HepG2 (cell line): ENCODE data around the gene LYG2. TPM values are rescaled to one million over a fixed set of nuclear protein-coding genes. Genes with fewer than 3 reads are reported as not detected.

ENCODE experiments used
- ATF1 ChIP-seq: IDR thresholded peaks from 2 replicates; pipeline ENCODE4 v1.6.1; 2016; ENCODE audit warnings: mild to moderate bottlenecking, control low read depth
- CREM ChIP-seq, 2 experiments: sonication (generic) in 1 of 2; formaldehyde crosslinking in 1 of 2; IDR thresholded peaks; 2 replicates each; pipeline versions ENCODE4 v1.4.0 to v1.6.1; 2016 to 2020; ENCODE audit warnings: antibody characterized with exemption in 1 of 2, mild to moderate bottlenecking in 1 of 2, missing genetic modification reagents in 1 of 2
- FOXA1 ChIP-seq, 2 experiments: fragments of 450-650 bp in 1 of 2; sonication (generic) in 1 of 2; formaldehyde crosslinking in 1 of 2; IDR thresholded peaks; 2 replicates each; pipeline versions ENCODE4 v1.4.0 to v1.6.1; 2016 to 2020; ENCODE audit warnings: missing genetic modification reagents in 1 of 2
- KMT2B ChIP-seq: IDR thresholded peaks from 2 replicates; pipeline ENCODE4 v1.6.1; 2016; ENCODE audit warnings: missing genetic modification reagents, missing compliant biosample characterization
- MED1 ChIP-seq: sonication (generic); formaldehyde crosslinking; IDR thresholded peaks from 2 replicates; pipeline ENCODE4 v1.4.0; 2020; ENCODE audit warnings: missing genetic modification reagents
- NR2F1 ChIP-seq, 2 experiments: fragments of 450-650 bp in 1 of 2; formaldehyde crosslinking in 1 of 2; IDR thresholded peaks; 2 replicates each; pipeline versions ENCODE4 v1.5.0 to v1.6.1; 2016 to 2020; ENCODE audit warnings: mild to moderate bottlenecking in 1 of 2, missing compliant biosample characterization in 1 of 2, missing genetic modification reagents in 1 of 2, moderate library complexity in 1 of 2
- PITX1 ChIP-seq: sonication (generic); formaldehyde crosslinking; IDR thresholded peaks from 2 replicates; pipeline ENCODE4 v1.5.1; 2020; ENCODE audit warnings: mild to moderate bottlenecking, missing genetic modification reagents
- RFXAP ChIP-seq: sonication (generic); formaldehyde crosslinking; IDR thresholded peaks from 2 replicates; pipeline ENCODE4 v1.4.0; 2020; ENCODE audit warnings: missing genetic modification reagents, borderline replicate concordance
- SNAPC2 ChIP-seq: sonication (generic); formaldehyde crosslinking; IDR thresholded peaks from 2 replicates; pipeline ENCODE4 v1.8.1; 2022; ENCODE audit warnings: mild to moderate bottlenecking, missing genetic modification reagents
- TOE1 ChIP-seq: sonication (generic); formaldehyde crosslinking; IDR thresholded peaks from 2 replicates; pipeline ENCODE4 v1.4.0; 2020; ENCODE audit warnings: mild to moderate bottlenecking, missing genetic modification reagents
- ZFX ChIP-seq: sonication (generic); formaldehyde crosslinking; IDR thresholded peaks from 2 replicates; pipeline ENCODE4 v1.4.0; 2020; ENCODE audit warnings: mild to moderate bottlenecking, low read depth, missing genetic modification reagents, moderate library complexity
- ZNF564 ChIP-seq: sonication (generic); formaldehyde crosslinking; IDR thresholded peaks from 2 replicates; pipeline ENCODE4 v1.8.1; 2023; ENCODE audit warnings: mild to moderate bottlenecking, missing genetic modification reagents
- polyA plus RNA-seq, 8 experiments: library from polyadenylated mRNA; depleted of rRNA in 3 of 8; stranded (reverse) in 7 of 8; unstranded in 1 of 8; fragments of >200 nt; fragmentation: Illumina TruSeq in 4 of 8; extraction: Trizol in 4 of 8; gene quantifications; 2 replicates each; pipeline versions ENCODE4 v1.2.1 to v1.2.3, GENCODE V29; 2011 to 2016; ENCODE audit warnings: low read depth in 4 of 8, missing spikeins in 1 of 8, mixed read lengths in 1 of 8; ENCODE audit not compliant: insufficient read depth in 1 of 8
- total RNA-seq, 5 experiments: library from RNA; depleted of rRNA; stranded (reverse); fragments of >200 nt; fragmentation: Illumina TruSeq; extraction: Trizol; gene quantifications; 2 replicates each; pipeline ENCODE4 v1.2.3, GENCODE V29; 2016; ENCODE audit warnings: low read depth in 1 of 5
- TF ChIP-seq, protein P1 (sequence below): IDR thresholded peaks from 2 replicates; pipeline ENCODE4 v1.6.1; 2012; ENCODE audit warnings: inconsistent platforms
- TF ChIP-seq, protein P2 (sequence below): sonication (generic); formaldehyde crosslinking; IDR thresholded peaks from 2 replicates; pipeline ENCODE4 v1.5.0; 2020; ENCODE audit warnings: mild to moderate bottlenecking, missing genetic modification reagents
- TF ChIP-seq, protein P3 (sequence below): sonication (generic); formaldehyde crosslinking; IDR thresholded peaks from 2 replicates; pipeline ENCODE4 v1.8.1; 2022; ENCODE audit warnings: mild to moderate bottlenecking, missing genetic modification reagents
- TF ChIP-seq, protein P4 (sequence below): sonication (generic); formaldehyde crosslinking; conservative IDR thresholded peaks from 2 replicates; pipeline ENCODE4 v1.8.0; 2022; ENCODE audit warnings: missing genetic modification reagents
- TF ChIP-seq, protein P5 (sequence below): sonication (generic); formaldehyde crosslinking; IDR thresholded peaks from 2 replicates; pipeline ENCODE4 v1.5.0; 2020; ENCODE audit warnings: missing genetic modification reagents, mild to moderate bottlenecking, borderline replicate concordance
- TF ChIP-seq, protein P6 (sequence below): sonication (generic); formaldehyde crosslinking; IDR thresholded peaks from 2 replicates; pipeline ENCODE4 v1.5.1; 2020; ENCODE audit warnings: mild to moderate bottlenecking, moderate library complexity, missing genetic modification reagents

Gene LYG2
- total and polyA plus RNA-seq, 2 of the 13 experiments (the other 11 are each of a cell fraction or from before 2014, with no cell fraction given) = 0.15 to 0.18 TPM

DNA sequence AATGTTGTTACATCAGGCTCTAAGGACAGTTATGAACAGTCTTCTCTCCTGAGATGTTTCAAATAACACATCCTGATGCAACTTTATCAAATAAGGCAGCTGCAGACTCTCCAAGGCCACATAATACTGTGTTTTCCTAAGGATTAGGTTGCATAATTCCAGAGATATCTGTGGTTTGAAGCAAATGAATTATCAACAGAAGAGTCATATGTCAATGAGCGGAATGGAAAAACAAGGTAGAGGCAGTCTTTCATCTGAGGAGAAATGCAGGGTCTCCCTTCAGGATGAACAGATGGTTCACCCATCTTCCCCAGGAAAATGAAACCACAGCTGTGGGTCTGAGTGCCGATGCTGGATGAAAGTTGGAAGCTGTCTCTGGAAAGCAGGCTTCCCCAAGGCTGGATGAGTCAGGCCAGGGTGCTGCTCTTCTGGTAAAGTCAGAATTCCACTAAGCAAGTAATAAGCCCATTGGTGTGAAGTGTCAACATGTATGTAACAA is 23.4 kb upstream of the LYG2 start (continued):
- TF ChIP-seq CREM (IDR thresholded peaks at IDR 0.05) = peak; percentile 89
- TF ChIP-seq CREM (CRISPR knock-in tag; IDR thresholded peaks at IDR 0.05) = no peak
- TF ChIP-seq RFXAP (CRISPR knock-in tag) = 0 out of 2 replicates have a peak, but pooled peaks have one; percentile 15
- TF ChIP-seq, protein P1, sequence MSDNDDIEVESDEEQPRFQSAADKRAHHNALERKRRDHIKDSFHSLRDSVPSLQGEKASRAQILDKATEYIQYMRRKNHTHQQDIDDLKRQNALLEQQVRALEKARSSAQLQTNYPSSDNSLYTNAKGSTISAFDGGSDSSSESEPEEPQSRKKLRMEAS = peak; percentile 31; the same call in 1 of the 2 replicates
- TF ChIP-seq SNAPC2 = peak; percentile 81; the same call in 1 of the 2 replicates
- TF ChIP-seq ZNF564 (CRISPR knock-in tag) = peak; percentile 80; the same call in 1 of the 2 replicates
- TF ChIP-seq MED1 (CRISPR knock-in tag) = peak; percentile 95
- peak; percentile 71; the same call in 1 of the 2 replicates for TF ChIP-seq KMT2B (CRISPR knock-in tag)
- TF ChIP-seq PITX1 (CRISPR knock-in tag) = peak; percentile 100
- TF ChIP-seq, protein P2, sequence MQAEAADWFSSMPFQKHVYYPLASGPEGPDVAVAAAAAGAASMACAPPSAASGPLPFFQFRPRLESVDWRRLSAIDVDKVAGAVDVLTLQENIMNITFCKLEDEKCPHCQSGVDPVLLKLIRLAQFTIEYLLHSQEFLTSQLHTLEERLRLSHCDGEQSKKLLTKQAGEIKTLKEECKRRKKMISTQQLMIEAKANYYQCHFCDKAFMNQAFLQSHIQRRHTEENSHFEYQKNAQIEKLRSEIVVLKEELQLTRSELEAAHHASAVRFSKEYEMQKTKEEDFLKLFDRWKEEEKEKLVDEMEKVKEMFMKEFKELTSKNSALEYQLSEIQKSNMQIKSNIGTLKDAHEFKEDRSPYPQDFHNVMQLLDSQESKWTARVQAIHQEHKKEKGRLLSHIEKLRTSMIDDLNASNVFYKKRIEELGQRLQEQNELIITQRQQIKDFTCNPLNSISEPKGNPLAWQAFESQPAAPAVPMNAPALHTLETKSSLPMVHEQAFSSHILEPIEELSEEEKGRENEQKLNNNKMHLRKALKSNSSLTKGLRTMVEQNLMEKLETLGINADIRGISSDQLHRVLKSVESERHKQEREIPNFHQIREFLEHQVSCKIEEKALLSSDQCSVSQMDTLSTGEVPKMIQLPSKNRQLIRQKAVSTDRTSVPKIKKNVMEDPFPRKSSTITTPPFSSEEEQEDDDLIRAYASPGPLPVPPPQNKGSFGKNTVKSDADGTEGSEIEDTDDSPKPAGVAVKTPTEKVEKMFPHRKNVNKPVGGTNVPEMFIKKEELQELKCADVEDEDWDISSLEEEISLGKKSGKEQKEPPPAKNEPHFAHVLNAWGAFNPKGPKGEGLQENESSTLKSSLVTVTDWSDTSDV (CRISPR knock-in tag) = no peak
- peak; percentile 20; the same call in 1 of the 2 replicates for TF ChIP-seq ZFX
- TF ChIP-seq, protein P3, sequence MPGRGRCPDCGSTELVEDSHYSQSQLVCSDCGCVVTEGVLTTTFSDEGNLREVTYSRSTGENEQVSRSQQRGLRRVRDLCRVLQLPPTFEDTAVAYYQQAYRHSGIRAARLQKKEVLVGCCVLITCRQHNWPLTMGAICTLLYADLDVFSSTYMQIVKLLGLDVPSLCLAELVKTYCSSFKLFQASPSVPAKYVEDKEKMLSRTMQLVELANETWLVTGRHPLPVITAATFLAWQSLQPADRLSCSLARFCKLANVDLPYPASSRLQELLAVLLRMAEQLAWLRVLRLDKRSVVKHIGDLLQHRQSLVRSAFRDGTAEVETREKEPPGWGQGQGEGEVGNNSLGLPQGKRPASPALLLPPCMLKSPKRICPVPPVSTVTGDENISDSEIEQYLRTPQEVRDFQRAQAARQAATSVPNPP (CRISPR knock-in tag) = 0 out of 2 replicates have a peak, but pooled peaks have one; percentile 47
- TF ChIP-seq ATF1 (CRISPR knock-in tag) = peak; percentile 60; the same call in 1 of the 2 replicates
- TF ChIP-seq NR2F1 (CRISPR knock-in tag; IDR thresholded peaks at IDR 0.05) = peak; percentile 71 to 87; a peak in 3 of 4 replicates
- TF ChIP-seq, protein P4, sequence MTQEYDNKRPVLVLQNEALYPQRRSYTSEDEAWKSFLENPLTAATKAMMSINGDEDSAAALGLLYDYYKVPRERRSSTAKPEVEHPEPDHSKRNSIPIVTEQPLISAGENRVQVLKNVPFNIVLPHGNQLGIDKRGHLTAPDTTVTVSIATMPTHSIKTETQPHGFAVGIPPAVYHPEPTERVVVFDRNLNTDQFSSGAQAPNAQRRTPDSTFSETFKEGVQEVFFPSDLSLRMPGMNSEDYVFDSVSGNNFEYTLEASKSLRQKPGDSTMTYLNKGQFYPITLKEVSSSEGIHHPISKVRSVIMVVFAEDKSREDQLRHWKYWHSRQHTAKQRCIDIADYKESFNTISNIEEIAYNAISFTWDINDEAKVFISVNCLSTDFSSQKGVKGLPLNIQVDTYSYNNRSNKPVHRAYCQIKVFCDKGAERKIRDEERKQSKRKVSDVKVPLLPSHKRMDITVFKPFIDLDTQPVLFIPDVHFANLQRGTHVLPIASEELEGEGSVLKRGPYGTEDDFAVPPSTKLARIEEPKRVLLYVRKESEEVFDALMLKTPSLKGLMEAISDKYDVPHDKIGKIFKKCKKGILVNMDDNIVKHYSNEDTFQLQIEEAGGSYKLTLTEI (CRISPR knock-in tag) = no peak
- TF ChIP-seq TOE1 (CRISPR knock-in tag) = 0 out of 2 replicates have a peak, but pooled peaks have one; percentile 78
- TF ChIP-seq, protein P5, sequence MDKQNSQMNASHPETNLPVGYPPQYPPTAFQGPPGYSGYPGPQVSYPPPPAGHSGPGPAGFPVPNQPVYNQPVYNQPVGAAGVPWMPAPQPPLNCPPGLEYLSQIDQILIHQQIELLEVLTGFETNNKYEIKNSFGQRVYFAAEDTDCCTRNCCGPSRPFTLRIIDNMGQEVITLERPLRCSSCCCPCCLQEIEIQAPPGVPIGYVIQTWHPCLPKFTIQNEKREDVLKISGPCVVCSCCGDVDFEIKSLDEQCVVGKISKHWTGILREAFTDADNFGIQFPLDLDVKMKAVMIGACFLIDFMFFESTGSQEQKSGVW (CRISPR knock-in tag) = no peak
- peak; percentile 83 for TF ChIP-seq FOXA1 (IDR thresholded peaks at IDR 0.05)
- peak; percentile 99 for TF ChIP-seq FOXA1 (CRISPR knock-in tag; IDR thresholded peaks at IDR 0.05)
- TF ChIP-seq, protein P6, sequence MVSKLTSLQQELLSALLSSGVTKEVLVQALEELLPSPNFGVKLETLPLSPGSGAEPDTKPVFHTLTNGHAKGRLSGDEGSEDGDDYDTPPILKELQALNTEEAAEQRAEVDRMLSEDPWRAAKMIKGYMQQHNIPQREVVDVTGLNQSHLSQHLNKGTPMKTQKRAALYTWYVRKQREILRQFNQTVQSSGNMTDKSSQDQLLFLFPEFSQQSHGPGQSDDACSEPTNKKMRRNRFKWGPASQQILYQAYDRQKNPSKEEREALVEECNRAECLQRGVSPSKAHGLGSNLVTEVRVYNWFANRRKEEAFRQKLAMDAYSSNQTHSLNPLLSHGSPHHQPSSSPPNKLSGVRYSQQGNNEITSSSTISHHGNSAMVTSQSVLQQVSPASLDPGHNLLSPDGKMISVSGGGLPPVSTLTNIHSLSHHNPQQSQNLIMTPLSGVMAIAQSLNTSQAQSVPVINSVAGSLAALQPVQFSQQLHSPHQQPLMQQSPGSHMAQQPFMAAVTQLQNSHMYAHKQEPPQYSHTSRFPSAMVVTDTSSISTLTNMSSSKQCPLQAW = 0 out of 2 replicates have a peak, but pooled peaks have one; percentile 60
